ENCODE measurements around the gene TAF8.

TAF8 gene

DNA sequence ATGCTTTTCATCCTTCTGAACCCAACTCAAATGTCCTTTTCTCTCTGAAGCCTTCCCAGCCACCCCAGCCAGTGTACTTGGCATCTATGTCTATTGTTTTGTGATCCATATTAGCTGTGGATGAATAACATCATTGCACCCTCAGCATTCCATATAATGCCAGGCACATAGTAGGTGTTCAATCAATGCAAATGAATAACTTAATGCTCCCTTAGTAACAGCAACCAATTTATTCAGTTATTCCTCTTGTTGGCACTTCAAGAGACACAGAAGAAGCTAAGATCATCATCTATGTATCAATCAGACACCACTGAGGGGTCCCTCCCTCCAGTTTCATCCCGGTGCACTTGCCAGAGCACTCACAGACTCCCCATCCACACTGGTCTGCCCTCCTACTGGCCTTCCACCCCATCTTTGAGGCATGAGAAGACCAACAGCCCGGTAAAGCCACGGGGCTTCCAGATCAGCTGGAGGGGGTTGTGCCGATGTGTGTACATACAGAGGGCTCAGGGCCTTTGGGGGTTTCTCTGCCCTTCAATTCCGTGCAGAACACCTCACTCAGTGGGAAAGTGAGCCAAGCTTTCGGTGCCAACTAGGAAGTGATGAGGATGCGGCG is 2.4 kb upstream of the TAF8 start:
- H3K27me3 ChIP-seq (ENCODE audit: control insufficient read depth in 3 of 3, insufficient read depth in 3 of 3, low read depth in 1 of 3, low read length in 3 of 3): peaks cover 0 to 25% (median 0%) of the 10 kb centered on the region in 3 experiments

DNA sequence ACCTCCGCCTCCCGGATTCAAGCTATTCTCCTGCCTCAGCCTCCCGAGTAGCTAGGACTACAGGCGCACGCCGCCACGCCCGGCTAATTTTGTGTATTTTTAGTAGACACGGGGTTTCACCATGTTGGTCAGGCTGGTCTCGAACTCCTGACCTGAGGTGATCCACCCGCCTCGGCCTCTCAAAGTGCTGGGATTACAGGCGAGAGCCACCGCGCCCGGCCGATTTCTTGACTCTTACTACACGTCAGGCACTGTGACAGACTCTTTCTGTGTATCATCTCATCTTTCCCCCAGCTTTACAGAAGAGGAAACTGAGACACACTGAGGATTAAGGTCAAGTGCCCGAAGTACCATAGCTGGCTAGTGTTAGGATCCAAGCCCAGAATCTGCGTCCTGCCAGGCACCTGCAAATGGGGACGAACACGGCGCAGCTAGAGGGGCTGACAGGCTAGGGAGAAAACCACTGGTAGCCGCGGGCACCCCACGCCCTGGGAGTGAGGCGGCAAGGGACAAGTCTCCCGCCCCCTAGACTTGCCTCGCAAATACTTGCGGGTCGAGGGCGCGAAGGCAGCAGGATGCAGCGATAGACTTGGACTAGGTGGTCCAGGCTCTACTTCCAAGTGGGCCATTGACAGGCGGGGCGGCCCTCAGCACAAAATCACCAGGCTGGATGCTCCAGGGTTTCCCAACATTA is 1.1 kb upstream of the TAF8 start:
- Histone ChIP-seq H3K36me3 (replicated peaks in 1 of 2; ENCODE audit: control insufficient read depth in 2 of 2, insufficient read depth in 2 of 2, low read length in 2 of 2) (peaks cover 4 to 21% of the 10 kb centered on the region in 2 donors), H2BK15ac (ENCODE audit: low read length) (peak overlapping the region; percentile 75), H2AK5ac (ENCODE audit: low read depth, low read length) (peak overlapping the region; percentile 94), H3K4me3 (ENCODE audit: low read length in 2 of 2) (peak overlapping the region in 1 of 2 donors; percentile 50), H3K4me1 (ENCODE audit: control insufficient read depth in 2 of 2, insufficient read depth in 1 of 2, low read depth in 1 of 2, low read length in 2 of 2) (peaks cover 10 to 21% of the 10 kb centered on the region in 2 donors), H3K79me1 (ENCODE audit: low read depth, low read length) (no peaks in the 10 kb centered on the region), H2AFZ (ENCODE audit: low read length) (peak overlapping the region; percentile 99), H2BK12ac (ENCODE audit: low read length) (no peak overlapping the region), H4K91ac (ENCODE audit: low read depth, low read length, poor library complexity) (no peak overlapping the region), H3K9ac (ENCODE audit: low read depth, low read length, poor library complexity) (peak overlapping the region; percentile 47), H2BK120ac (ENCODE audit: low read depth, low read length) (no peak overlapping the region), H4K8ac (ENCODE audit: low read depth, low read length) (no peak overlapping the region), H3K27me3 (ENCODE audit: control insufficient read depth in 3 of 3, insufficient read depth in 3 of 3, low read depth in 1 of 3, low read length in 3 of 3) (peaks cover 0 to 25% (median 0%) of the 10 kb centered on the region in 3 experiments), H3K23ac (ENCODE audit: low read depth, low read length, poor library complexity) (peak overlapping the region; percentile 83), H3K4ac (ENCODE audit: low read length) (no peak overlapping the region), H3K9me3 (replicated peaks in 1 of 2; ENCODE audit: control insufficient read depth in 2 of 2, insufficient read depth in 1 of 2, low read depth in 1 of 2, low read length in 2 of 2) (peaks cover 0 to 3% of the 10 kb centered on the region in 2 donors), H3K14ac (ENCODE audit: low read length) (no peak overlapping the region), H3K4me2 (ENCODE audit: insufficient read depth, low read length, poor library complexity, severe bottlenecking) (no peak overlapping the region), H3K18ac (ENCODE audit: low read length) (peak overlapping the region; percentile 62), H2BK5ac (ENCODE audit: low read length) (no peak overlapping the region), H3K27ac (replicated peaks; ENCODE audit: low read length) (no peak overlapping the region)
- WGBS, 2 donors (ENCODE audit: extremely low coverage in 2 of 2, insufficient read length in 2 of 2, insufficient replicate concordance in 1 of 2): no CpG with 5 or more reads among the region's 36 CpGs
- no peak for DNase-seq (ENCODE audit: low spot score)

More for the DNA sequence above, 2.4 kb upstream of the TAF8 start:
- Histone ChIP-seq H3K23ac (ENCODE audit: low read depth, low read length, poor library complexity) (peak overlapping the region; percentile 10), H2BK5ac (ENCODE audit: low read length) (no peak overlapping the region), H3K79me1 (ENCODE audit: low read depth, low read length) (no peaks in the 10 kb centered on the region), H2BK12ac (ENCODE audit: low read length) (no peak overlapping the region), H3K36me3 (replicated peaks in 1 of 2; ENCODE audit: control insufficient read depth in 2 of 2, insufficient read depth in 2 of 2, low read length in 2 of 2) (peaks cover 4 to 10% of the 10 kb centered on the region in 2 donors), H3K27ac (replicated peaks; ENCODE audit: low read length) (no peak overlapping the region), H2BK120ac (ENCODE audit: low read depth, low read length) (no peak overlapping the region), H3K18ac (ENCODE audit: low read length) (peak overlapping the region; percentile 90), H3K9ac (ENCODE audit: low read depth, low read length, poor library complexity) (peak overlapping the region; percentile 57), H2AK5ac (ENCODE audit: low read depth, low read length) (peak overlapping the region; percentile 31), H2BK15ac (ENCODE audit: low read length) (peak overlapping the region; percentile 72), H4K8ac (ENCODE audit: low read depth, low read length) (no peak overlapping the region), H3K14ac (ENCODE audit: low read length) (peak overlapping the region; percentile 64), H4K91ac (ENCODE audit: low read depth, low read length, poor library complexity) (no peak overlapping the region), H3K4ac (ENCODE audit: low read length) (no peak overlapping the region), H3K9me3 (replicated peaks in 1 of 2; ENCODE audit: control insufficient read depth in 2 of 2, insufficient read depth in 1 of 2, low read depth in 1 of 2, low read length in 2 of 2) (peaks cover 0 to 3% of the 10 kb centered on the region in 2 donors), H2AFZ (ENCODE audit: low read length) (peak overlapping the region; percentile 99), H3K4me3 (ENCODE audit: low read length in 2 of 2) (peak overlapping the region; percentile 50 to 81), H3K4me1 (ENCODE audit: control insufficient read depth in 2 of 2, insufficient read depth in 1 of 2, low read depth in 1 of 2, low read length in 2 of 2) (peaks cover 10 to 25% of the 10 kb centered on the region in 2 donors), H3K4me2 (ENCODE audit: insufficient read depth, low read length, poor library complexity, severe bottlenecking) (peak overlapping the region; percentile 91)
- no CpG with 5 or more reads among the region's 8 CpGs for whole genome bisulfite sequencing, 2 donors (ENCODE audit: extremely low coverage in 2 of 2, insufficient read length in 2 of 2, insufficient replicate concordance in 1 of 2)
- no peak for DNase-seq (ENCODE audit: low spot score)

DNA sequence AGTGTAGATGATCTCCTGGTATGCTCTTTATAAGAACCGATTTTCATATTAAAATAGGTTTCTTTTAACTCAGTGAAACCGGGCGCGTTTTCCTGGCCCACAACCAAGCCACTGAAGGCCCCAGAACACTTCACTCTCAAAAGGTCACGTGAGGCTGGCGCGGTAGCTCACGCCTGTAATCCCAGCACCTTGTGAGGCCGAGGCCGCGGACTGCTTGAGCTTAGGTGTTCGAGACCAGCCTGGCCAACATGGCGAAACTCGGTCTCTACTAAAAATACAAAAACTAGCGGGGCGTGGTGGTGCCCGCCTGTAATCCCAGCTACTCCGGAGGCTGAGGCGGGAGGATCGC is 402 bp upstream of the TAF8 start:
- no peak overlapping the region for H2BK5ac ChIP-seq (ENCODE audit: low read length)
- H3K9ac ChIP-seq (ENCODE audit: low read depth, low read length, poor library complexity): no peak overlapping the region
- H2AK5ac ChIP-seq (ENCODE audit: low read depth, low read length): no peak overlapping the region
- H2BK120ac ChIP-seq (ENCODE audit: low read depth, low read length): no peak overlapping the region
- WGBS, 2 donors (ENCODE audit: extremely low coverage in 2 of 2, insufficient read length in 2 of 2, insufficient replicate concordance in 1 of 2): no CpG with 5 or more reads among the region's 20 CpGs
- H3K79me1 ChIP-seq (ENCODE audit: low read depth, low read length): no peaks in the 10 kb centered on the region
- peak overlapping the region in 1 of 2 donors; percentile 9 for H3K4me3 ChIP-seq (ENCODE audit: low read length in 2 of 2)
- H2BK12ac ChIP-seq (ENCODE audit: low read length): no peak overlapping the region
- H3K9me3 ChIP-seq (replicated peaks in 1 of 2; ENCODE audit: control insufficient read depth in 2 of 2, insufficient read depth in 1 of 2, low read depth in 1 of 2, low read length in 2 of 2): peaks cover 0 to 3% of the 10 kb centered on the region in 2 donors
- H3K14ac ChIP-seq (ENCODE audit: low read length): no peak overlapping the region
- H3K23ac ChIP-seq (ENCODE audit: low read depth, low read length, poor library complexity): no peak overlapping the region
- H3K4me2 ChIP-seq (ENCODE audit: insufficient read depth, low read length, poor library complexity, severe bottlenecking): no peak overlapping the region
- DNase-seq (ENCODE audit: low spot score): no peak
- H3K27me3 ChIP-seq (ENCODE audit: control insufficient read depth in 3 of 3, insufficient read depth in 3 of 3, low read depth in 1 of 3, low read length in 3 of 3): peaks cover 0 to 25% (median 0%) of the 10 kb centered on the region in 3 experiments
- H3K36me3 ChIP-seq (replicated peaks in 1 of 2; ENCODE audit: control insufficient read depth in 2 of 2, insufficient read depth in 2 of 2, low read length in 2 of 2): peaks cover 4 to 26% of the 10 kb centered on the region in 2 donors
- no peak overlapping the region for H4K91ac ChIP-seq (ENCODE audit: low read depth, low read length, poor library complexity)
- H2AFZ ChIP-seq (ENCODE audit: low read length): peak overlapping the region; percentile 93
- peaks cover 10 to 21% of the 10 kb centered on the region in 2 donors for H3K4me1 ChIP-seq (ENCODE audit: control insufficient read depth in 2 of 2, insufficient read depth in 1 of 2, low read depth in 1 of 2, low read length in 2 of 2)
- no peak overlapping the region for H3K4ac ChIP-seq (ENCODE audit: low read length)
- H4K8ac ChIP-seq (ENCODE audit: low read depth, low read length): no peak overlapping the region
- peak overlapping the region; percentile 55 for H3K18ac ChIP-seq (ENCODE audit: low read length)
- H2BK15ac ChIP-seq (ENCODE audit: low read length): no peak overlapping the region
- H3K27ac ChIP-seq (replicated peaks; ENCODE audit: low read length): no peak overlapping the region

DNA sequence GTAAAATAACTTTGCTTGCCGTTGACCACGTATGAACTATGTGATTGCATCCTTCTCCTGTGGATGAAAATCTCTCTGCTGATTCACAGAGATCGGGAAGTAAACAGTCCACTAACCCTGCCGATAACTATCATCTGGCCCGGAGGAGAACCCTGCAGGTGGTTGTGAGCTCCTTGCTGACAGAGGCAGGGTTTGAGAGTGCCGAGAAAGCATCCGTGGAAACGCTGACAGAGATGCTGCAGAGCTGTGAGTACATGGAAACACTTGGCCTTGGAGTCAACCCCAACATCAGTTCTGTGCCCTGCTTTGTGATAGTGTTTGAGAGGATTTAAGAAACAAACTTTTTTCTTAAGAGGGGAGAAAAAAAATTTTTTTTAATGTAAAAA is 937 bp downstream of the TAF8 start:
- Histone ChIP-seq H3K27ac (replicated peaks; ENCODE audit: low read length) (no peak overlapping the region), H3K4me1 (ENCODE audit: control insufficient read depth in 2 of 2, insufficient read depth in 1 of 2, low read depth in 1 of 2, low read length in 2 of 2) (peaks cover 8 to 10% of the 10 kb centered on the region in 2 donors), H3K9ac (ENCODE audit: low read depth, low read length, poor library complexity) (no peak overlapping the region), H3K36me3 (replicated peaks in 1 of 2; ENCODE audit: control insufficient read depth in 2 of 2, insufficient read depth in 2 of 2, low read length in 2 of 2) (peaks cover 11 to 40% of the 10 kb centered on the region in 2 donors), H2BK120ac (ENCODE audit: low read depth, low read length) (no peak overlapping the region), H3K14ac (ENCODE audit: low read length) (no peak overlapping the region), H3K4me2 (ENCODE audit: insufficient read depth, low read length, poor library complexity, severe bottlenecking) (no peak overlapping the region), H2BK15ac (ENCODE audit: low read length) (no peak overlapping the region), H2BK5ac (ENCODE audit: low read length) (no peak overlapping the region), H3K27me3 (ENCODE audit: control insufficient read depth in 3 of 3, insufficient read depth in 3 of 3, low read depth in 1 of 3, low read length in 3 of 3) (peaks cover 0 to 23% (median 0%) of the 10 kb centered on the region in 3 experiments), H3K9me3 (replicated peaks in 1 of 2; ENCODE audit: control insufficient read depth in 2 of 2, insufficient read depth in 1 of 2, low read depth in 1 of 2, low read length in 2 of 2) (peaks cover 0 to 3% of the 10 kb centered on the region in 2 donors), H2AK5ac (ENCODE audit: low read depth, low read length) (no peak overlapping the region), H3K79me1 (ENCODE audit: low read depth, low read length) (no peaks in the 10 kb centered on the region), H4K91ac (ENCODE audit: low read depth, low read length, poor library complexity) (no peak overlapping the region), H3K4ac (ENCODE audit: low read length) (no peak overlapping the region), H2BK12ac (ENCODE audit: low read length) (no peak overlapping the region), H3K18ac (ENCODE audit: low read length) (no peak overlapping the region), H3K4me3 (ENCODE audit: low read length in 2 of 2) (peak overlapping the region; percentile 68 to 70), H3K23ac (ENCODE audit: low read depth, low read length, poor library complexity) (no peak overlapping the region), H4K8ac (ENCODE audit: low read depth, low read length) (no peak overlapping the region), H2AFZ (ENCODE audit: low read length) (peak overlapping the region; percentile 93)
- WGBS, 2 donors (ENCODE audit: extremely low coverage in 2 of 2, insufficient read length in 2 of 2, insufficient replicate concordance in 1 of 2): no CpG with 5 or more reads among the region's 8 CpGs
- DNase-seq (ENCODE audit: low spot score): no peak

All from neuronal stem cell (in vitro differentiated cells).